ENCODE measurements around the gene PIGN.
"Not testable (repeated sequence)": the region's sequence is repeated elsewhere in the genome, so short reads cannot be mapped to it uniquely, and the experiment has no call there.

The PIGN gene

DNA sequence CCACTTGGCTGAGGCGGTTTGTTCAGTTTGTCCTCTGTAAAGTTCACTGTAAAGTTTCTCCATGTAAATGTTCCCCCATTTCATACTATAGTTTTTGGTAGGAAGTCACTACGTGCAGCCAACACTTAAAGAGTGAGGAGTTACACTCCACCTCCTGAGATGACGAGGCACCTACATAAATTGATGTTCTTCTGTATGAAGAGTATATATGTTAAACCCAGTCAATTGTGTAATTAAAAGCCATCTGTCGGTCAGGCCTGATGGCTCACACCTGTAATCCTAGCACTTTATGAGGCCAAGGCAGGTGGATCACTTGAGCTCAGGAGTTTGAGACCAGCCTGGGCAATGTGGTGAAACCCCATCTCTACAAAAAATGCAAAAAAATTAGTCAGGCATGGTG, 7.6 kb downstream of the PIGN start:
- no peak for FAIRE-seq

GRCh38 chr18:62177271-62177670, 9.6 kb downstream of the PIGN start:
- no peak for FAIRE-seq

DNA sequence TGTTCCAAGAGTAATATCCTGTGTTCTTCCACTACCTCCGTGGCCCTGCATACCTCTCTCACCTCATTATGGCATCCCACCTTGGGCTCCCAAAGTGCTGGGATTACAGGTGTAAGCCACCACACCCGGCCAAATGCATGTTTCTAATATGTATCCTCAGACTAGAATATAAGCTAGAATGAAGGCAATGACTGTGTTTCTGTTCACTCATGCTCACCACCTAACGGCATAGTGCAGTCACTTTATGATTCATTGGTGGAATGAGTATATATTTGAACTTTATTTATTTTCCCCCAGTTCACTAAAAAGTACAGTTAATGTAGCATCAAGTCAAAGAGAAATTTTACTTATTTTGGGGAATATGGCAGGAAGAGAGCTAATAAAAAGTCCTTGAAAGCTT, 11.3 kb downstream of the PIGN start:
- FAIRE-seq = no peak

GRCh38 chr18:62172298-62172697, 14.6 kb downstream of the PIGN start:
- FAIRE-seq = peak; percentile 29

DNA sequence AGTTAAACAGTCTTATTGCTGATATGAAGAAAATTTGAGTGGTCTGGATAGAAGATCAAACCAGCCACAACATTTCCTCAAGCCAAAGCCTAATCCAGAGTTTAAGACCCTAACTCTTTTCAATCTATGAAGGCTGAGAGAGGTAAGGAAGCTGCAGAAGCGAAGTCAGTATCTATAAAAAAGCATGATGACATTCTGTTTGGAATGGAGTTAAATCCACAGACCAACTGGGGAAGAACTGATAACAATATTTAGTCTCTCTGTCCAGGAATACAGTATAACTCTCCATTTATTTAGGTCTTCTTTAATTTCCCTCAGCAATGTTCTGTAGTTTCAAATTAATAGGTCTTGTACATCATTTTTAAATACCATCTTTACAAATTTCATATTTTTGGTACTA, 16.0 kb downstream of the PIGN start:
- no peak for FAIRE-seq

DNA sequence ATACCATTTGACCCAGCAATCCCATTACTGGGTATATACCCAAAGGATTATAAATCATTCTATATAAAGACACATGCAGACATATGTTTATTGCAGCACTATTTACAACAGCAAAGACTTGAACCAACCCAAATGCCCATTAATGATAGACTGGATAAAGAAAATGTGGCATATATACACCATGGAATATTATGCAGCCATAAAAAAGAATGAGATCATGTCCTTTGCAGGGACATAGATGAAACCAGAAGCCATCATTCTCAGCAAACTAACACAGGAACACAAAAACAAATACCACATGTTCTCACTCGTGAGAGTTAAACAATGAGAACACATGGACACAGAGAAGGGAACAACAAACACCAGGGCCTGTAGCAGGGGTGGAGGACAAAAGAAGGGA, 20.3 kb downstream of the PIGN start:
- FAIRE-seq = not testable (repeated sequence)

GRCh38 chr18:62165583-62165982, 21.3 kb downstream of the PIGN start:
- FAIRE-seq = no peak

DNA sequence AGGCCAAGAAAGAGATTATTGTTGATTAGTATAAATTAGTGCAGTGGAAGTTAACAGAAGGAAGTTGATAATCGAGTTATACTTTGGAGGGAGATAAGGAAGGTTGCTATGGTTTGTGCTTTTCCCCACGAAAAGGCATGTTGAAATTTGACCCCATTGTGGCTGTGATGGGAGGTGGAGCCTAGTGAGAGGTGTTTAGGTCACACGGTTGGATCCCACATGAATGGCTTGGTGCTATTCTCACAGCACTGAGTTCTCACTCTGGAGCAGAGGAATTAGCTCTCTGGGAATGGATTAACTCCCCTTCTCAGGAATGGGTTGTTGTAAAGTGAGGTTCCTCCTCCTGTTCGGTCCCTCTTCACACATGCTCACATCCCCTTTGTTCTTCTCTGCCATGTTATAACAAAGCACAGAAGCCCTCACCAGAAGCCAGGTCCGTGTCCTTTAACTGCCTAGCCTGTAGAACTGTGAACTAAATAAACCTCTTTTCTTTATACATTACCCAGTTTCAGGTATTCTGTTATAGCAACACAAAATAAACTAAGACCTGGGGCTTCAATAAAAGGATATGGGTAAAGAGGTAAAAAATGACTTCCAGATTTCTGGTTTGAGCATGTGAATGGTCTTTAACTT, 21.9 kb downstream of the PIGN start:
- FAIRE-seq = no peak

DNA sequence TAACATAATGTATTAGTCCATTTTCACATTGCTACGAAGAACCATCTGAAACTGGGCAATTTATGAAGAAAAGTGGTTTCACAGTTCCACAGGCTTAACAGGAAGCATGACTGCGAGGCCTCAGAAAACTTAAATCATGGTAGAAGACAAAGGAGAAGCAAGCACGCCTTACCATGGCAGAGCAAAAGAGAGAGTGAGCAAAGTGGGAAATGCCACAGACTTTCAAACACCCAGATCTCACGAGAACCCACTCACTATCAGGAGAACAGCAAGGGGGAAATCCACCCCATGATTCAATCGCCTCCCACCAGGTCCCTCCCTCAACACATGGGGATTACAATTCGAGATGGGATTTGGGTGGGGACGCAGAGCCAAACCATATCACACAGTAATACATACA, 22.5 kb downstream of the PIGN start:
- FAIRE-seq = no peak

DNA sequence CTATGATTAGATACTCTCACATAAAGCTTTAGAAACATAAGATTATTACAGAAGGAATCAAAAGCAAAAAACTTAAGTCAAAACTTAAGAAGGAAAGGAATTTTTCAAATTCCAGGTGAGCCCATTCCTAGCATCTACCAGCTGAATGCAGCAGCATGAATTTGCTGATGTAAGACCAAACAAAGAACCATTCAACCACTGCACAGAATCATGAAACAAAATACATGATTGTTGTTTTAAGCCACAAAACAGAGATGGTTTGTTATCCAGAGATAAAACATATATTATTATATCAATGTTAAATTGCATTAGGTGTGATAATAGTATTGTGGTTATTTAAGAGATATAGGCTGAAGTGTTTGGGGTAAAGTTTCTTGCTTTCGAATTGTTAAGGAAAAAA, 29.0 kb downstream of the PIGN start:
- FAIRE-seq = no peak

- FAIRE-seq = no peak
Measured at GRCh38 chr18:62152844-62153243, 34.0 kb downstream of the PIGN start.

DNA sequence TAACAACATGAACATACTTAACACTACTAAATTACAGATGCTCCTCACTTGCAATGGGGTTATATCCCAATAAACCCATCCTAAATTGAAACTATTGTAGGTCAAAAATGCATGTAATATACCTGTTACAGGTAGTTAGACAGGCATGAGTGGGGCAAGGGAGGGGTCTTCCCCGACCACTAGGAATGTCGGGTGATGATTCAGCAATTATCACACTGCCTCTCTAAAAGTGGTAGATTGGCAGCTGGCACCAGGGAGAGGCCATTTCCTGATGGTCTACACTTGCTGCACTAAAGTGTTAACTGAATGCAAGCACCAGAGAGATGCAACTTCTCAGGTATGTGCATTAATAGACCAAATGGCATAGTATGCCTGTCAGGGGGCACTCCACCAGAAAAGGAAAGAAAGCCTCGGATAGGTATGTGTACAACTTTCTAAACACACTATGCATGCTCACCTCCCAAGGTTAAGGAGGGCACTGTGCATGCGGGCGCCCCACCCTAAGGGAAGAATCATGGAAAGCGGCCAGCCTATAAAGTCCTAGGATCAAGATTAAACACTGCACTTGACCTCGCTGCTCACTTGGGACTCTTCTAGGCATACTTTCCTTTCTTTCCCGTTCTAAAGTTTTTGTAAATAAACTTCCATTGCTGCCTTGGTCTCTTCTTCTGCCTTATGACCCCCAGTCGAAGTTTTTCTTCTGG, 35.6 kb downstream of the PIGN start:
- FAIRE-seq = no peak

- no peak for FAIRE-seq
Measured at GRCh38 chr18:62144338-62144737, 42.5 kb downstream of the PIGN start.

DNA sequence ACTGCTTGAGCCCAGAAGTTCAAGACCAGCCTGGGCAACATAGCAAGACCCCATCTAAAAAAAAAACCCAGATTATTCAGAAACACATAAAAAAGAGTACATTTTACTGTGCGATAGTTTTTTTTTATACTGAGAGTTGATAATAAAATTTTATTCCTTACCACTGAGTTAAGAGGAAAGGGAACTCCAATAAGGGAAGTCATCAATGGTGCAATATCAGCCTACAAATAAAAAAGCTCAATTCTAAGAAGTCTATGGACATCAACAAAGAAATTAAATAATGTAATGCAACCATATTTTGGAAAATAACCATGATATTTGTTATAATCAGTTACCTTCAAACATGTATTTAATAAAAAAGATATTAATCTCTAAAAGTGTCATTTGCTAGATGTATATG, 46.6 kb downstream of the PIGN start:
- no peak for FAIRE-seq

DNA sequence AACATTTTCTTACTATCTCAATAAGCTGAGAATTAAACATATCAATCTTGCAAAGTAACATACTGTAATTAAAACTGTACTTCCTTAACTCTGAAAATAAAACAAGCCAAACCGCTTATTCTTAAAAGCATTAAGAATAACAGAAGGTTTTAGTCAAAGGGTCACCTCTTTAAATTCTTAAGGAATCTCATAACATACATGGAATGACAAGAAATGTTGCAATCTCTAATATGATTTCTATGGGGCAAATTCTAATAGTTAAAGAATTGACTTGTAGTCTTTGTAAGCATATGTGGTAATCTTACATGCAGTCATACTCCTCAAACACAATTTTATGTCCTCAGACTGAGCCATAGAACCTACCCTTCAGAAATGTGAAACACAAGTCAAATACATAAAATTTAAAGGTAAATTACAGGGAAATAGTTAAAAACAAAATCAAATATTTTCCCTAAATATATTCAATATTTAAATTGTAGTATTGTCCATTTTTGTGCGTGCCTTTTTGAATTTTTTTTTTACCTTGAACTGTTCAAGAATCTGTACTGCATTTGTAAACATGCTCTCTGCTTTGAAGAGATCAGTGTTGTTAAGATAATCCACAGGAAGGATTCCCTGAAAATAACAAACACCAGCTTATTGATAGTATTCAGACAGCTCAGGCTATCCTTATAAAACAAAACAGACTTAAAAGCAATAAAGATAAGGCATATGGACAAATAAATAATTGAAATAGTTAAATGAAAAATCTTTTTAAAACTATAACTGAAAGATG, 48.2 kb downstream of the PIGN start:
- peak; percentile 19 for FAIRE-seq

GRCh38 chr18:62131301-62131909, 55.5 kb downstream of the PIGN start:
- peak; percentile 96 for FAIRE-seq

DNA sequence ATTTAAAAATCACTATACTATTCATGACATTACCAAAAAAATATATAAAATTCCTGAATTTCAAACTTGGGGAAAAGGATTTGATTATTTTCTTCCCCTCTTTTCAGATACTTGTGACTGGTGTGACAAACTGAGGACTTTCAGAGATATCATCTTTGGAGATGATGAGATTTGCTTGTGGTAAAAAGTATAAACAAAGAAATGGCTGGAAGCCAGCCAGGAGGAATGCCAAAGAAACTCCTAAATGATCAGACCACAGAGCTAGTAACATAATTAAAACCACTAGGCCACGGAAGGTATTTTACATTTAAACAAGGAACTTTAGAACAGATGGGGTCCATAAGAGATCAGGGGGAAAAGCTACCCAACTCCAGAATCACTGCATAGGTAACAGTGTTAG, 58.7 kb downstream of the PIGN start:
- FAIRE-seq = peak; percentile 69

GRCh38 chr18:62126737-62127136, 60.1 kb downstream of the PIGN start:
- no peak for FAIRE-seq

GRCh38 chr18:62125702-62126101, 61.2 kb downstream of the PIGN start:
- FAIRE-seq = peak; percentile 77

GRCh38 chr18:62122330-62122729, 64.5 kb downstream of the PIGN start:
- FAIRE-seq = no peak

GRCh38 chr18:62119884-62120283, 67.0 kb downstream of the PIGN start:
- no peak for FAIRE-seq

DNA sequence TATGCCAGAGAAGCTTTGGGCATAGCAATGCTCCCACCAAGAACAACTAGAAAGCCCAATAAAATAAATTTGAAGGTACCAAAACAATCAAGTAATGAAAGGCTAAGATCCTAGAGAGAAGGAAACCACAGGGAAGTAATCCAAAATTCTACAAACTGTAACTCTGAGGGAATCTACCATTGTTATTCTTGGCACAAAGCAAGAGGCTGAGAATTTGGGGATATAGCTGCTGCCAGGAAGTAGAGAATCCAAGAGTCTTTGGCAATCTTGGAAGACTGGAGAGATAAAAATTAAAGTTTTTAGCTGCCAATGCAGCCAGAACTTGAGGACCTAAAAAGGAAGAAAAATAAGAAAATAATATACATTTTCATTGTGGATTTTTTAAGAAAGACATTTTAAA, 68.5 kb downstream of the PIGN start:
- no peak for FAIRE-seq

GRCh38 chr18:62109676-62110075, 77.2 kb downstream of the PIGN start:
- no peak for FAIRE-seq

- no peak for FAIRE-seq
Measured at GRCh38 chr18:62107881-62108280, 79.0 kb downstream of the PIGN start.
